ENCODE measurements around the gene TMPRSS3. TPM values are rescaled to one million over a fixed set of nuclear protein-coding genes. Genes with fewer than 3 reads are reported as not detected.

The TMPRSS3 gene
- total RNA-seq, 2 donors from 2014 or later: 24.0 to 163 TPM

DNA sequence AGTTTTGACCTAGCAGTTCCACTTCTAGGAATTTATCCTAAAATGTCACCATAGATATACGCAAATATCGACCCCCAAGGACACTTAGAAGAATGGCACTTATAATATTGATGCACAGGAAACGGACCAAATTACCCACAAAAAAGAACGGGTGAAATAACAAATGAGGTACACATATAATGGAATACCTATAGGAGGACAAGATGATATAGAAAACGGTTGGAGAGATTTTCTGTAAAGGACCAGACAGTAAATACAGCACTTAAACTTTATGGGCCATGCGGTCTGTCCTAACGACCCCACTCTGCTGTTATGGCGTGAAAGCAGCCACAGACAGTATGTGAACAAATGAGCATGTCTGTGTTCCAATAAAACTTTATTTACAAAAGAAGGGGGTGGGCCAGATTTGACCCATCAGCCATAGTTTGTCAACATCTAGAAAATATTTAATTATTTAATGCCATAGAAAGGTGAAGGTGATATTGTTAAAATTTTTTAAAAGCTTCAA lies 2.4 kb downstream of the TMPRSS3 start:
- no peaks in the 10 kb centered on the region for H3K27me3 Mint-ChIP-seq
- H3K4me3 Mint-ChIP-seq: peak overlapping the region; percentile 71
- H3K36me3 Mint-ChIP-seq (ENCODE audit: low read depth): peaks cover 77% of the 10 kb centered on the region
- no peaks in the 10 kb centered on the region for H3K9me3 Mint-ChIP-seq
- peak overlapping the region; percentile 45 for H3K27ac Mint-ChIP-seq
- H3K4me1 Mint-ChIP-seq: peaks cover 54% of the 10 kb centered on the region
- no peak for ATAC-seq (replicated peaks)

DNA sequence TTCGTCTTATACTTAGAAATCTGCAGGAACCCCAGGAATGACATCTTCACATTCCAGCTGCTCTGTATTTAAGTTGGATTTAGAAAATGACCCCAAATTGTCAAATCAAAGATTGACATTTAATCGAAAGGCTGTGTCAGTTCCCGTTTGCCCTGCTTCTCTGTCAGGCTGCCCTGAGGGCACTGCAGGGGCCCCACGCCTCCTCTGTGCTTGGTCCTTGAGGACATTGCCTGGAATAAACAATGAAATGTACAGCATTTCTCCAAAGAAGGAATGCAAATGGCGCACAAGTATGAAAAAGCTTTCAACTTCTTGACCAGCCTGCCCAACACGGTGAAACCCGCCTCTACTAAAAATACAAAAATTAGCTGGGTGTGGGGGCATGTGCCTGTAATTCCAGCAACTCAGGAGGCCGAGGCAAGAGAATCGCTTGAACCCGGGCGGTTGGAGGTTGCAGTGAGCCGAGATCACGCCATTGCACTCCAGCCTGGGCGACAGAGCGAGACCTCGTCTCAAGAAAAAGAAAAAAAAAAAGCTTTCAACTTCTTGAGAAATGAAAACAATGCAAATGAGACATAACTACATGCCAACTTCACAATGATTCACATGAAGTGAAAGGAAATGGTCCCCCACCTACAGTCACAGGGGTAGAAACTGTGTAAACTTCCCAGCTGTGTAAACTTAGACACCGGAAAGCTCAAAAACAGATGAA lies 3.0 kb downstream of the TMPRSS3 start:
- no peaks in the 10 kb centered on the region for H3K27me3 Mint-ChIP-seq
- peaks cover 78% of the 10 kb centered on the region for H3K36me3 Mint-ChIP-seq (ENCODE audit: low read depth)
- peak overlapping the region; percentile 71 for H3K4me3 Mint-ChIP-seq
- no peaks in the 10 kb centered on the region for H3K9me3 Mint-ChIP-seq
- H3K27ac Mint-ChIP-seq: peak overlapping the region; percentile 45
- peaks cover 49% of the 10 kb centered on the region for H3K4me1 Mint-ChIP-seq
- peak; percentile 91 for ATAC-seq (replicated peaks)

DNA sequence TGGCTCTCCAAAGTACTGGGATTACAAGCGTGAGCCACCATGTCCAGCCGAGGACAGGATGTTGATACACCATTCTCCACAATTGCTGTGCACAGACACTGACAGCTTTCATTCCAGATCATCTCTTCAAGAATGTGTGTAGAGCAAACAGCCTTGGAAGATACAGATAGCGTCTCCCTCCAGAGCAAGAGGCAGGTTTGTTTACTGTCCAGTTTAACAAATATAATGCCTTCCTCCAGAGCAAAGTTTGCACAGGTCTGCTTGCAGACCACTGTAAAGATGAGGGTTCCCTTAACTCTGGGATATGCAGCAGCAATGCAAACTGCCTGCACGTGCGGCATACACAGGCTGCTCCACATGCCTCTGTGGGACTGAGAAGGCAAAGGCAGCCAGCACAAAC lies 4.6 kb downstream of the TMPRSS3 start:
- peaks cover 86% of the 10 kb centered on the region for H3K36me3 Mint-ChIP-seq (ENCODE audit: low read depth)
- H3K4me3 Mint-ChIP-seq: peak overlapping the region; percentile 71
- H3K4me1 Mint-ChIP-seq: peaks cover 54% of the 10 kb centered on the region
- no peaks in the 10 kb centered on the region for H3K27me3 Mint-ChIP-seq
- H3K9me3 Mint-ChIP-seq: no peaks in the 10 kb centered on the region
- no peak overlapping the region for H3K27ac Mint-ChIP-seq
- no peak for ATAC-seq (replicated peaks)

DNA sequence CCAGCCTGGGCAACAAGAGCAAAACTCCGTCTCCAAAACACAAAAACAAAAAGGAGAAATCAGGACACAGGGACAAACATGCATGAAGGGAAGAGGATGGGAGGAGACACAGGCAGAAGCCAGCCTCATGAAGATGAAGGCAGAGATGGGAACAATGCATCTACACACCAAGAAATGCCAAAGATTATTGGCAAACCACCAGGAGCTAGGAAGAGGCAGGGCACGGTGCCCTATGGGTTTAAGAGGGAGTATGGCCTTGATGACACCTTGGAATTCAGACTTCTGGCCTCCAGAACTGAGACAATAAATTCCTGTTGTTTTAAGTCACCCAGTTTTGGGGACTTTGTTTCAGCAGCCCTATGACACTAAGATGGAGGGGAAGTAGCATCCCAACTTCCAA lies 5.2 kb downstream of the TMPRSS3 start:
- H3K27ac Mint-ChIP-seq: no peak overlapping the region
- no peaks in the 10 kb centered on the region for H3K9me3 Mint-ChIP-seq
- no peak for ATAC-seq (replicated peaks)
- no peaks in the 10 kb centered on the region for H3K27me3 Mint-ChIP-seq
- H3K36me3 Mint-ChIP-seq (ENCODE audit: low read depth): peaks cover 87% of the 10 kb centered on the region
- H3K4me3 Mint-ChIP-seq: peak overlapping the region; percentile 71
- peaks cover 48% of the 10 kb centered on the region for H3K4me1 Mint-ChIP-seq

DNA sequence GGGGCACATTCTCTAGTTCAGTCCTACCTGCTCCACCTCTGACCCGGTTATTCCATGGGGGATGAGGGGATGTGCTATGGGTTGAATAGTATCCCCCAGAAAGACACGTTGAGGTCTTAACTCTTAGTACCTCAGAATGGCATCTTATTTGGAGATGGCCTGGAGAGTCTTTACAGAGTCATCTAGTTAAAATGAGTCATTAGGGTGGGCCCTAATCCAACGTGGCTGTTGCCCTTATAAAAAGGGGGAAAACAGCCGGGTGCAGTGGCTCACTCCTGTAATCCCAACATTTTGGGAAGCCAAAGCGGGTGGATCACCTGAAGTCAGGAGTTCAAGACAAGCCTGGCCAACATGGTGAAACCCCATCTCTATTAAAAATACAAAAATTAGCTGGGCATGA lies 5.7 kb downstream of the TMPRSS3 start:
- ATAC-seq (replicated peaks): no peak
- Mint-ChIP-seq H3K36me3 (ENCODE audit: low read depth) (peaks cover 82% of the 10 kb centered on the region), H3K4me3 (peak overlapping the region; percentile 71), H3K9me3 (no peaks in the 10 kb centered on the region), H3K27ac (no peak overlapping the region), H3K27me3 (no peaks in the 10 kb centered on the region), H3K4me1 (peaks cover 44% of the 10 kb centered on the region)

DNA sequence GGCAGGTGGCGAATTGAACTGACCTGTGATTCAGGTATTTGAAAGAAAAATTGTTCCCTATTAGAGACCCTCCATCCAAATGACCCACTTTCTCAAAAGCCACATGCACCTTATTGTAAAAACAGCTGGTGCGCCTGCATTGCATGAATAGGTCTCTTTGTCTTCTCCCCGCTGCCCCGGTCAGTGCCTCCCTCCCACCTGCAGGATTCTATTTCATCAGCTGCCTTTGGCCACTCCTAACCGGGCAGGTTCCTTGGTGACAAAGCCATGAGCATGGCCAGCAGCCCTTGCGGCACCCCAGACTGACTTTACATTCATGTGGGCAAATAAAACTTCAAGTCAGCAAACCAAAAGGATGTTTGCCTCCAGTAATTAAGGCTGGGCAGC lies 6.4 kb downstream of the TMPRSS3 start:
- no peak for ATAC-seq (replicated peaks)
- peak overlapping the region; percentile 71 for H3K4me3 Mint-ChIP-seq
- H3K4me1 Mint-ChIP-seq: peaks cover 40% of the 10 kb centered on the region
- H3K27ac Mint-ChIP-seq: peak overlapping the region; percentile 62
- H3K27me3 Mint-ChIP-seq: no peaks in the 10 kb centered on the region
- no peaks in the 10 kb centered on the region for H3K9me3 Mint-ChIP-seq
- H3K36me3 Mint-ChIP-seq (ENCODE audit: low read depth): peaks cover 75% of the 10 kb centered on the region

DNA sequence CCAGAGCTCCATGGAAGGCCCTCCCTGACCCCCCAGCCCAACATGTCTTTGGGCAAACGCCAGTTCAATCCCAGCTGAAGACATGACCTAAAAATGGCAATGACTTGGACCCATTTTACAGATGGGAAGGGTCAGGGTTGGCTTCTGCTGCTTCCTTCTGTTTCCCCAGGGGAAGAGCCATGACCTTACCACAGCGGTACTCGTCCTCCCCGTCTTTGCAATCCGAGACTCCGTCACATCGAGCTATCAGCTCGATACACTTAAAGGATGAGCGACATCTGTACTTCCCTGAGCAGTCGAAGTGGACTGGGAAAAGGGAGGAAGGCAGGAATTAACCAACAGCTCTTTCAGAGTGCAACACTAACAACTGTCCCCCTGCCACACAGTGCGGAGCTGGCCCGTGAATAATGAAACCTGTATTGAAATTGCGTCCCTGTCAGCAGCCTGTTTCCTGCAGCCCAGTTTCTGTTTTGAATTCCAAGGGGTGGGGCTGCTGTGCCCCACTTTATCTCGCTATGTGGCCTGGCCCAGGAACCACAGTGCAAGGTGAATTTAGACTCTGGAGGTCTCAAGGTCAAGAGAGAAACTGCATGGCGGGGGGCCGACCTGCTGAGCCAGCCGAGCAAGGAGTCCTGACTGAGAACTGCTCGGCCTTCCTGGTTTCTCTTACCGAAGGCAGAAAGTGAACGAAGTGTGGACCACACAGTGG lies 7.0 kb downstream of the TMPRSS3 start:
- H3K9me3 Mint-ChIP-seq: no peaks in the 10 kb centered on the region
- ATAC-seq (replicated peaks): peak; percentile 62
- H3K4me3 Mint-ChIP-seq: peak overlapping the region; percentile 71
- no peaks in the 10 kb centered on the region for H3K27me3 Mint-ChIP-seq
- H3K36me3 Mint-ChIP-seq (ENCODE audit: low read depth): peaks cover 74% of the 10 kb centered on the region
- H3K27ac Mint-ChIP-seq: peak overlapping the region; percentile 62
- H3K4me1 Mint-ChIP-seq: peaks cover 40% of the 10 kb centered on the region

DNA sequence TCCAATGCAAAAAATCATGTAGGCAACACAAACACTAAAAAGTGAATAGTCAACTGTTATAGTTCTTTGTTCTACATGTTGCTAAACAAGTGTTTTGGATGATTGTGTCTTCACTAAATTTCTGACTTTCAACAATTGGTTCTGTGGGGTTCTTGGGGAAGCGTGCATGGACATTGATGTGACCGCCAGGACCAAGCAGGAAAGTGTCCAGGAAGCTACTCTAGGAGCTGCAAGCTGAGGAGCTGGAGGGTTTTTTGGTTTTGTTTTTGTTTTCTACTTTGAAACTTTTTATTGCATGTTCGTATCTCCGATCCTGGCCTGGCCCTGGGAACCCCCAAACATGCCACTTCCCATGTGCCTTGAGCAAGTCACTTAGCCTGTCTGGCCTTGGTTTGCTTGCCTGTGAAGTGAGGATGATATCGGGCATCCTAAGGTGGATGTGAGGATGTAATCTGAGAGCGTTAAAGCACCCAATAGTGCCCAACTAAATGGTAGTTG lies 8.0 kb downstream of the TMPRSS3 start:
- H3K4me1 Mint-ChIP-seq: peaks cover 35% of the 10 kb centered on the region
- no peak for ATAC-seq (replicated peaks)
- H3K27me3 Mint-ChIP-seq: no peaks in the 10 kb centered on the region
- H3K4me3 Mint-ChIP-seq: peak overlapping the region; percentile 71
- no peaks in the 10 kb centered on the region for H3K9me3 Mint-ChIP-seq
- no peak overlapping the region for H3K27ac Mint-ChIP-seq
- peaks cover 67% of the 10 kb centered on the region for H3K36me3 Mint-ChIP-seq (ENCODE audit: low read depth)

DNA sequence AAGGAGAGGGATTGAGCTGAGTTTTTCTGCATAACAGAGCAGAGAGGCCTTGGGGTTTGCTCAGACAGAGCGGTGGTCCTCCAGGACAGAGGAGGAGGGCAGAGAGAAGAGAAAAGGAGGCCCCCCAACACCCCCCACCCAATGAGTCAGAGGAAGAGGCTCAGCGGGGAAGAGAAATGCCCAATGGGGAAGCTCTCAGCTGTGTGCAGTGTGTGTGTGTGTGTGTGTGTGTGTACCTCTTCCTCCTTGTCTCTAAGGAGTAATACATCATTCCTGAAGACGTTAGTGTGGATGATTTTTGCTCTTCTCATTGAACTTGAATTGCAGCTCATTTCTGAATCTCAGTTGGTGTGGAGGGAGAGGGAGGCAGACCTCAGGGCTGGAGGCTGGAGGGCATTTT lies 8.7 kb downstream of the TMPRSS3 start:
- Mint-ChIP-seq H3K9me3 (peaks cover 4% of the 10 kb centered on the region), H3K36me3 (ENCODE audit: low read depth) (peaks cover 69% of the 10 kb centered on the region), H3K27me3 (no peaks in the 10 kb centered on the region), H3K4me3 (peak overlapping the region; percentile 71), H3K27ac (no peak overlapping the region), H3K4me1 (peaks cover 35% of the 10 kb centered on the region)
- ATAC-seq (replicated peaks): no peak

DNA sequence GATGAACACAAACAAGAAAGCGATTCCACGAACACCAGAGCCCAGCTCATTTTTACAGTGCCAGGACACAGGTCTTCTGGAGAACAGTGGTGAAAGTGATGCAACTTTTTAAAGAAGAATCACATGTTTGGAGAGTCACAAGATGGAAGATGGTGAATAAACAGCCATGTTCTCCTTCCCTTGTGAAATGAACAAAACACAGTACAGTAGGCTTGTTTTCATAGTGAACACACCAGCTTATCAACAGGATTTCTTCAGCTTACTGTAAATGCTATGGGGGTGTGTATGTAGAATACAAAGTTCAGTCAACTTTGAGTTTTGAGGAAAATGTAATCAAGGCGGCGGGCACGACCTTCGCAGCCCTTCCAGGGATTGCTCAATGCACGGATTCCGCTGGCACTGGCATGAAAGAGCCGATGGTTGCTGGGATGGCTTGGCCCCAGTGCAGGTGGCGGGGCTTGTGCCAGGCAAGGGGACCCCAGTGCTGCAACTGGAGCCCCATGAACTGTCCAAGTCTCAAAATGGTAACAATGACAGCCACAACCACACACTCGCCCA lies 9.7 kb downstream of the TMPRSS3 start:
- no peak overlapping the region for H3K27ac Mint-ChIP-seq
- H3K4me1 Mint-ChIP-seq: peaks cover 34% of the 10 kb centered on the region
- H3K9me3 Mint-ChIP-seq: peaks cover 4% of the 10 kb centered on the region
- no peaks in the 10 kb centered on the region for H3K27me3 Mint-ChIP-seq
- no peak overlapping the region for H3K4me3 Mint-ChIP-seq
- H3K36me3 Mint-ChIP-seq (ENCODE audit: low read depth): peaks cover 70% of the 10 kb centered on the region
- ATAC-seq (replicated peaks): no peak

DNA sequence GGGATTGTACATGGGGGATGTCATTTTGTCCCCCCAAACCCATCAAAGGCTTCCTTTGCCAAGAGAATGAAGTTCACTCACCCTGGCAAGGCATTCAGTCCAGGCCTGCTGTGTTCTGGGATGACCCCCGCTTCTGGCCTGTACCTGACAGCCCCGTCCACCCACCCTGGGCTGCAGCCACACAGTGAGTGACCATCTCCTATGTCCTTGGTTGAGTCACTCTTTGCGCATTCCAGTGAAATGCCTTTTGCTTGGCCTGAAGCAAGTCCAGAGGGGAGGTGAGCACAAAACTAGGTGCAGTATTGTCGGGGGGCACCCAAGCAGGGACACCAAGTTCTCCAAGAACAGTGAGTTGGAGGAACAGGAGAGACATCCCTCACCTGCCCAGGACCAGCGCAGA lies 10.2 kb downstream of the TMPRSS3 start:
- H3K27ac Mint-ChIP-seq: no peak overlapping the region
- no peak for ATAC-seq (replicated peaks)
- peaks cover 4% of the 10 kb centered on the region for H3K9me3 Mint-ChIP-seq
- H3K27me3 Mint-ChIP-seq: no peaks in the 10 kb centered on the region
- peaks cover 29% of the 10 kb centered on the region for H3K4me1 Mint-ChIP-seq
- peaks cover 66% of the 10 kb centered on the region for H3K36me3 Mint-ChIP-seq (ENCODE audit: low read depth)
- H3K4me3 Mint-ChIP-seq: no peak overlapping the region

DNA sequence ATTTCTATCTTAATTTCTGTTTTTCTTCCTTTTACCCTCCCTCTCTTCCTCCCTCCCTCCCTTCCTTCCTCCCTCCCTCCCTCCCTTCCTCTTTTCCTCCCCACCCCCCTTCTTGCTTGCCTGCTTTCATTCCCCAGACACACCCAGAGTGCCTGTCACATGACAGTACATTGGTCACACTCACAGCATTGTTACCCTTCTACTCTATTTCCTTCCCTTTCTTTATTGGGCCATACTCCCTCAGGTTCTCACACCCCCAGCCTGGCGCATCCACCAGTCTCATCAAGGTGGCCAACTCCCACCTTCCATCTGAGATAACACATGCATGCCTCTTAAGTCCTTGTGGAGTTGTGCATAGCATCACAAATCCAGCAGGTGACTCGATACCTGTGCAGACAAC lies 10.9 kb downstream of the TMPRSS3 start:
- no peak for ATAC-seq (replicated peaks)
- Mint-ChIP-seq H3K4me3 (no peak overlapping the region), H3K9me3 (peaks cover 4% of the 10 kb centered on the region), H3K4me1 (peaks cover 25% of the 10 kb centered on the region), H3K36me3 (ENCODE audit: low read depth) (peaks cover 61% of the 10 kb centered on the region), H3K27ac (no peak overlapping the region), H3K27me3 (no peaks in the 10 kb centered on the region)

DNA sequence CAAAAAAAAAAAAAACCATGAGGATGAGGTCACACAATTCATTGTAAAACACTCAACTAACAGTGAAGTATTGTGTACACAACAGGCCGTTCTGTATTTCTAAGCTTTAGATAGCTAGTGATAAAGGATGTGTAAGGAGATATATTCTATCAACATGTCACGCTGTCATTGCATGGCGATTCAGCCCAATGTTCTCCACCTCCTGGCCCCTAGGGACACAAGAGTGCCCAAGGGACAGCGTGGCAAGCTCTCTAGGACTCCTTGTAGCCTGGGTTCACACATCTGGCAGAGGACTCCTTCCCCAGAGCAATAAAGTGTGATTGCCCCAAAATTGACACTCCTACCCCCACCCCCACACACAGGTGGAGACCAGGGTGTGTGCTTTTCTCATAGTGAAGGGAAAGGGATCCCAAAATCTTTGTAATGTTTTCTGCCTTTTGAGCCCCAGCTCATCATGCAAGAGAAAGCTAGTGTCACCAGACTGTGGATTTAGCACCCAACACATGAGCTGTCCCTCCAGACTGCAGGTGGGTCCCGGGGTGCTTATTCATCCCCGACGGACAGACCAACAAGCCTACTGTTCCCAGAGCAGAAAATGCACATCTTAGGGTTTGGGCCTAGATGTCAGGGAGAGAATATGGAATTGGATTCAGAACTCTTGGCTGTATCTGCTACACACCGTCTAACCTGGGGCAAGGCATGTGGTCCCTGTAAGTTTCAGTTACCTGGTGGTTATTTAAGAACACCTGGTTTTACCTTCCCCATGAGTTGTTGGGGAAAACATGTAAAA lies 11.5 kb downstream of the TMPRSS3 start:
- no peak for ATAC-seq (replicated peaks)
- Mint-ChIP-seq H3K27ac (no peak overlapping the region), H3K36me3 (ENCODE audit: low read depth) (peaks cover 55% of the 10 kb centered on the region), H3K4me3 (no peak overlapping the region), H3K27me3 (no peaks in the 10 kb centered on the region), H3K9me3 (peaks cover 4% of the 10 kb centered on the region), H3K4me1 (peaks cover 20% of the 10 kb centered on the region)

DNA sequence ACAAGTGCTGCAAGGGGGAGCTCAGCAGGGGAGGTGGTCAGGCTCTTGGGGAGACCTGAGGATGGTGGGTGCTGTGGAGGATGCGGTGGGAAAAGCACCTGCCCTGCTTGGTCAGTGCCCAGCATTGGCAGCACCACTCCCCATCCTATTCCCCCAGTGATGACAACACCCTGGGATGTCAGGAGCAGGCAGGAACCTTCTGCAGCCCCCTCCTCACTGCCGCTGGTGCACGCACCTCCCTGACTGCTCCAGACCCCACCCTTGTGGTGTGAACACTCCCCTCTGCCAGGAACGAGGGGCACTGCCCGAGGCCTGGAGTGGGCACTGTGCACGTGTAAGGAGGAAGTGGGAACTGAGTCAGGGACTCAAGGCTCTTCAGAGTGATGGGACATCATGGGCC lies 12.5 kb downstream of the TMPRSS3 start:
- Mint-ChIP-seq H3K36me3 (ENCODE audit: low read depth) (peaks cover 48% of the 10 kb centered on the region), H3K4me3 (no peak overlapping the region), H3K4me1 (peaks cover 13% of the 10 kb centered on the region), H3K27ac (no peak overlapping the region), H3K9me3 (peaks cover 4% of the 10 kb centered on the region), H3K27me3 (no peaks in the 10 kb centered on the region)
- no peak for ATAC-seq (replicated peaks)

Measured in activated T-helper 17 cell treated with anti-CD3 and anti-CD28 coated beads, Interleukin-2, amount 50 U/mL, for 72 hours (primary cell).